GM23248 (cell line): ENCODE measurements around the gene GABBR2. TPM values are rescaled to one million over a fixed set of nuclear protein-coding genes. Genes with fewer than 3 reads are reported as not detected.

Experiments
- DNase-seq: peaks from one replicate; pipeline ENCODE4 v3.0.0-alpha.2; 2015
- H2AFZ ChIP-seq: fragments of 200-600 bp; sonication (generic); 2 replicates; pipeline ENCODE4 v1.6.1; 2016; ENCODE audit warnings: antibody characterized with exemption
- H3F3A ChIP-seq: fragments of 200-600 bp; sonication (generic); 2 replicates; pipeline ENCODE4 v1.6.1; 2016; ENCODE audit warnings: mild to moderate bottlenecking, antibody characterized with exemption, mixed run types; ENCODE audit not compliant: insufficient read depth
- H3K27ac ChIP-seq: fragments of 200-600 bp; sonication (generic); 2 replicates; pipeline ENCODE4 v1.5.1; 2016; ENCODE audit warnings: mild to moderate bottlenecking
- H3K27me3 ChIP-seq: fragments of 200-600 bp; sonication (generic); replicated peaks from 2 replicates; pipeline ENCODE4 v1.6.1; 2016; ENCODE audit warnings: mild to moderate bottlenecking; ENCODE audit not compliant: insufficient read depth
- H3K36me3 ChIP-seq: fragments of 200-600 bp; sonication (generic); 2 replicates; pipeline ENCODE4 v1.6.1; 2016; ENCODE audit warnings: low read depth, mild to moderate bottlenecking
- H3K4me1 ChIP-seq: fragments of 200-600 bp; sonication (generic); 2 replicates; pipeline ENCODE4 v1.6.1; 2016; ENCODE audit warnings: mild to moderate bottlenecking; ENCODE audit not compliant: insufficient read depth
- H3K4me2 ChIP-seq: fragments of 200-600 bp; sonication (generic); one replicate; pipeline ENCODE4 v1.6.1; 2016; ENCODE audit warnings: mild to moderate bottlenecking; ENCODE audit not compliant: unreplicated experiment
- H3K4me3 ChIP-seq: fragments of 200-600 bp; sonication (generic); 2 replicates; pipeline ENCODE4 v1.5.1; 2016; ENCODE audit warnings: mild to moderate bottlenecking
- H3K79me2 ChIP-seq: fragments of 200-600 bp; sonication (generic); 2 replicates; pipeline ENCODE4 v1.6.1; 2016; ENCODE audit warnings: mild to moderate bottlenecking; ENCODE audit not compliant: insufficient read depth
- H3K9ac ChIP-seq: fragments of 200-600 bp; sonication (generic); 2 replicates; pipeline ENCODE4 v1.6.1; 2016; ENCODE audit warnings: mild to moderate bottlenecking
- H3K9me2 ChIP-seq: fragments of 200-600 bp; sonication (generic); 2 replicates; pipeline ENCODE4 v1.6.1; 2016; ENCODE audit warnings: mixed run types, mild to moderate bottlenecking, moderate library complexity; ENCODE audit not compliant: insufficient read depth
- H3K9me3 ChIP-seq: fragments of 200-600 bp; sonication (generic); one replicate; pipeline ENCODE4 v1.6.1; 2017; ENCODE audit warnings: low read depth
- H4K20me1 ChIP-seq: fragments of 200-600 bp; sonication (generic); 2 replicates; pipeline ENCODE4 v1.6.0; 2016; ENCODE audit not compliant: insufficient read depth
- EZH2 ChIP-seq: fragments of 200-600 bp; sonication (generic); IDR thresholded peaks from 2 replicates; pipeline ENCODE4 v1.6.1; 2018; ENCODE audit warnings: antibody characterized with exemption, mild to moderate bottlenecking; ENCODE audit not compliant: insufficient read depth, poor library complexity, severe bottlenecking
- EZH2phosphoT487 ChIP-seq: fragments of 200-600 bp; sonication (generic); IDR thresholded peaks from 2 replicates; pipeline ENCODE4 v1.6.1; 2018; ENCODE audit warnings: antibody characterized with exemption, moderate library complexity, mild to moderate bottlenecking, low read depth; ENCODE audit not compliant: insufficient read depth
- WGBS, 2 experiments: methylation state at CpG; one replicate each; pipeline ENCODE4 v1.1.6; 2015 to 2017; ENCODE audit warnings: low lambda C conversion rate in 2 of 2, low coverage in 1 of 2; ENCODE audit errors: missing lambda C conversion rate in 2 of 2; 5-methylcytosine and 5-hydroxymethylcytosine counted together
- in situ Hi-C: fragments of 300-500 bp; cut with MboI; formaldehyde crosslinking; loops from 2 replicates; pipeline ENCODE4 v1.15.0; 2020
- polyA plus RNA-seq: library from polyadenylated mRNA; unstranded; fragments of >200 nt; fragmentation: Nextera tagmentation; extraction: Ambion mirVana; gene quantifications from 2 replicates; pipeline ENCODE4 v1.2.1, GENCODE V29; 2016
- total RNA-seq: library from RNA; depleted of rRNA; stranded (reverse); fragments of >200 nt; shearing (Covaris generic); gene quantifications from 2 replicates; pipeline ENCODE4 v1.2.3, GENCODE V29; 2014

Gene GABBR2
- total and polyA plus RNA-seq, 2 experiments from 2014 or later, result 7.5 to 13.4 TPM

- 3% methylated on average over 6 of the region's 6 CpGs for WGBS, 2 experiments
Measured at GRCh38 chr9:98654247-98654646, 54.5 kb downstream of the GABBR2 start.

GRCh38 chr9:98652741-98653140, 56.0 kb downstream of the GABBR2 start:
- WGBS, 2 experiments, result 41 to 56% methylated on average over 2 of the region's 2 CpGs
- Histone ChIP-seq H3K4me3 (no peak overlapping the region), H2AFZ (no peak overlapping the region), H4K20me1 (no peaks in the 10 kb centered on the region), H3K4me1 (peaks cover 59% of the 10 kb centered on the region), H3K27ac (peak overlapping the region; percentile 87), H3K9me3 (no peaks in the 10 kb centered on the region), H3K9ac (no peak overlapping the region), H3K9me2 (no peaks in the 10 kb centered on the region), H3K36me3 (no peaks in the 10 kb centered on the region), H3K79me2 (peaks cover 24% of the 10 kb centered on the region; the same call in 1 of the 2 replicates), H3F3A (peaks cover 36% of the 10 kb centered on the region), H3K27me3 (no peaks in the 10 kb centered on the region), H3K4me2 (peak overlapping the region; percentile 40)
- peak; percentile 73 for DNase-seq
- in situ Hi-C loops, result no loop called here
- TF ChIP-seq EZH2phosphoT487 (no peak), EZH2 (no peak)

More at GRCh38 chr9:98654247-98654646, 54.5 kb downstream of the GABBR2 start:
- in situ Hi-C loops, result no loop called here
- DNase-seq, result peak; percentile 98
- H3K4me3 ChIP-seq, result no peak overlapping the region
- no peak for TF ChIP-seq EZH2phosphoT487
- no peak for TF ChIP-seq EZH2
- peaks cover 48% of the 10 kb centered on the region for H3F3A ChIP-seq
- H3K9me2 ChIP-seq, result no peaks in the 10 kb centered on the region
- peak overlapping the region; percentile 49 for H3K9ac ChIP-seq
- no peaks in the 10 kb centered on the region for H4K20me1 ChIP-seq
- H2AFZ ChIP-seq, result peak overlapping the region; percentile 9; the same call in 1 of the 2 replicates
- H3K27ac ChIP-seq, result peak overlapping the region; percentile 87
- 0 out of 2 replicates have a peak, but pooled peaks cover 24% of the 10 kb centered on the region for H3K79me2 ChIP-seq
- no peaks in the 10 kb centered on the region for H3K27me3 ChIP-seq
- H3K4me2 ChIP-seq, result peak overlapping the region; percentile 42
- no peaks in the 10 kb centered on the region for H3K9me3 ChIP-seq
- H3K4me1 ChIP-seq, result peaks cover 74% of the 10 kb centered on the region
- no peaks in the 10 kb centered on the region for H3K36me3 ChIP-seq

DNA sequence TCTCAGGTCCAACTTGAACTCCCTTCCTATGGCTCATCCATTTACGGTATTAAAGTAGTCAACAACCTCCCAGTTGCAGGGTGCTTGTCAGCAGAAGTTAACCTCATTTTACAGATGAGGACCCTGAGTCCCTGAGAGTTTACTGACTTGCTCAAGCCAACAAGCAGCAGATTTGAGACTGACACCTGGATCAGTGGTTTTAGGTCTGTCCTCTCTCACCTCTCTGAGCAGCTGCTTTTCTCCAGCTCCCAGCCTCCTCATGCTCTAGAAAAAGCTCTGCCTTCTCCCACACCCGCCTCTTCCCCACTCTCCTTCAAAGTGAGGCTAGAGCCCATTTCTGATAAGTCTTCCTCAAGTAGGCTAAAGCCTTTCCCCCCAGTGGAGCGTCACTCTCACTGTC, 56.4 kb downstream of the GABBR2 start:
- no peak for DNase-seq
- Histone ChIP-seq H3K27me3 (no peaks in the 10 kb centered on the region), H3K4me2 (no peak overlapping the region), H3K4me3 (no peak overlapping the region), H3K4me1 (peaks cover 55% of the 10 kb centered on the region), H2AFZ (no peak overlapping the region), H3F3A (peaks cover 32% of the 10 kb centered on the region), H3K9me2 (no peaks in the 10 kb centered on the region), H3K36me3 (no peaks in the 10 kb centered on the region), H3K9me3 (no peaks in the 10 kb centered on the region), H4K20me1 (no peaks in the 10 kb centered on the region), H3K27ac (no peak overlapping the region), H3K9ac (no peak overlapping the region), H3K79me2 (peaks cover 24% of the 10 kb centered on the region; the same call in 1 of the 2 replicates)
- no peak for TF ChIP-seq EZH2phosphoT487
- TF ChIP-seq EZH2, result no peak
- 79 to 84% methylated on average over 3 of the region's 3 CpGs for WGBS, 2 experiments
- in situ Hi-C loops, result no loop called here

GRCh38 chr9:98647236-98647635, 61.5 kb downstream of the GABBR2 start:
- no peak overlapping the region for H3K27ac ChIP-seq
- no peaks in the 10 kb centered on the region for H3K9me2 ChIP-seq
- no peak overlapping the region for H3K9ac ChIP-seq
- H3K27me3 ChIP-seq, result no peaks in the 10 kb centered on the region
- H3K79me2 ChIP-seq, result peaks cover 21% of the 10 kb centered on the region; the same call in 1 of the 2 replicates
- H4K20me1 ChIP-seq, result no peaks in the 10 kb centered on the region
- peaks cover 12% of the 10 kb centered on the region for H3K4me1 ChIP-seq
- no peak for TF ChIP-seq EZH2
- no peak for TF ChIP-seq EZH2phosphoT487
- WGBS, 2 experiments, result 70 to 76% methylated on average over 10 of the region's 10 CpGs
- H3F3A ChIP-seq, result no peaks in the 10 kb centered on the region
- no peak for DNase-seq
- no peak overlapping the region for H3K4me2 ChIP-seq
- in situ Hi-C loops, result no loop called here
- H3K36me3 ChIP-seq, result no peaks in the 10 kb centered on the region
- no peak overlapping the region for H2AFZ ChIP-seq
- H3K9me3 ChIP-seq, result no peaks in the 10 kb centered on the region
- H3K4me3 ChIP-seq, result no peak overlapping the region
